Measurements from ENCODE around the gene PSAP.

DNA sequence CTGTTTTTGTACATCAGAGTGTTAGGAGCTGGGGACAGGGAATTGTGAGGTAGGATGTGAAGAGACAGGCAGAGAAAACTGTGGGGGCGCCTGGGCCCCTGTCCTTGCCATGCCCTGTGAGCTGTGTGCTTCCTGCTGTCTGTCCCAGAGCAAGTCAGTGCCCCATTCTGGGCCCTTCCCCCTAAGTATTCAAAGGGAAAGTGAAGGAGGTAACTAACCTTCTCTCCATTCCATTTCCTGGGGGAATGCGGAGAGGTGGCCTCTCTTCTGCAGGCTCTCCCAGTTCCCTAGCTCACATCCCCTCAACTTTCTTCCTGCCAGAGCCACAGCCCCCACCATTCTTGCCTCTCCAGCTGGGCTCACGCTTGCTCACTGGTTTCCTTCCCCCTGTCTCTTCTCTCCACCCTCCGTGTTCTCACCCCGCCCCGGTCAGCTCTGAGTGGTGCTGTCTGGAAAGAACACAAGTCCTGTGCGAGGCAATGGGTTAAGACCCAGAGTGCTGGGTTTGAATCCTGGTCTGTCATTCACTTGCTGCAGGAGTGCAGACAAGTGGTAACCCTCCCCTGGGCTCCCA lies 68.0 kb downstream of the PSAP start:
- TF ChIP-seq, protein P1, sequence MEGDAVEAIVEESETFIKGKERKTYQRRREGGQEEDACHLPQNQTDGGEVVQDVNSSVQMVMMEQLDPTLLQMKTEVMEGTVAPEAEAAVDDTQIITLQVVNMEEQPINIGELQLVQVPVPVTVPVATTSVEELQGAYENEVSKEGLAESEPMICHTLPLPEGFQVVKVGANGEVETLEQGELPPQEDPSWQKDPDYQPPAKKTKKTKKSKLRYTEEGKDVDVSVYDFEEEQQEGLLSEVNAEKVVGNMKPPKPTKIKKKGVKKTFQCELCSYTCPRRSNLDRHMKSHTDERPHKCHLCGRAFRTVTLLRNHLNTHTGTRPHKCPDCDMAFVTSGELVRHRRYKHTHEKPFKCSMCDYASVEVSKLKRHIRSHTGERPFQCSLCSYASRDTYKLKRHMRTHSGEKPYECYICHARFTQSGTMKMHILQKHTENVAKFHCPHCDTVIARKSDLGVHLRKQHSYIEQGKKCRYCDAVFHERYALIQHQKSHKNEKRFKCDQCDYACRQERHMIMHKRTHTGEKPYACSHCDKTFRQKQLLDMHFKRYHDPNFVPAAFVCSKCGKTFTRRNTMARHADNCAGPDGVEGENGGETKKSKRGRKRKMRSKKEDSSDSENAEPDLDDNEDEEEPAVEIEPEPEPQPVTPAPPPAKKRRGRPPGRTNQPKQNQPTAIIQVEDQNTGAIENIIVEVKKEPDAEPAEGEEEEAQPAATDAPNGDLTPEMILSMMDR (IDR thresholded peaks at IDR 0.05) = no peak
- TF ChIP-seq POLR2A (IDR thresholded peaks at IDR 0.05) = no peak
